SU-DHL-6 (cell line): ENCODE data around the gene PRPF40A.

ENCODE experiments used
- EZH2phosphoT487 ChIP-seq: fragments of 200-600 bp; sonication (generic), shearing (Covaris generic); conservative IDR thresholded peaks from 2 replicates; pipeline ENCODE4 v1.6.1; 2018; ENCODE audit warnings: mild to moderate bottlenecking, antibody characterized with exemption, low read length, moderate library complexity, mixed read lengths
- TF ChIP-seq, protein P1 (sequence below): fragments of 200-600 bp; sonication (generic); IDR thresholded peaks from one replicate; pipeline ENCODE4 v1.5.1; 2017; ENCODE audit warnings: antibody characterized with exemption, mild to moderate bottlenecking, low read length, moderate library complexity; ENCODE audit not compliant: insufficient read depth, poor library complexity, severe bottlenecking

- TF ChIP-seq, protein P1, sequence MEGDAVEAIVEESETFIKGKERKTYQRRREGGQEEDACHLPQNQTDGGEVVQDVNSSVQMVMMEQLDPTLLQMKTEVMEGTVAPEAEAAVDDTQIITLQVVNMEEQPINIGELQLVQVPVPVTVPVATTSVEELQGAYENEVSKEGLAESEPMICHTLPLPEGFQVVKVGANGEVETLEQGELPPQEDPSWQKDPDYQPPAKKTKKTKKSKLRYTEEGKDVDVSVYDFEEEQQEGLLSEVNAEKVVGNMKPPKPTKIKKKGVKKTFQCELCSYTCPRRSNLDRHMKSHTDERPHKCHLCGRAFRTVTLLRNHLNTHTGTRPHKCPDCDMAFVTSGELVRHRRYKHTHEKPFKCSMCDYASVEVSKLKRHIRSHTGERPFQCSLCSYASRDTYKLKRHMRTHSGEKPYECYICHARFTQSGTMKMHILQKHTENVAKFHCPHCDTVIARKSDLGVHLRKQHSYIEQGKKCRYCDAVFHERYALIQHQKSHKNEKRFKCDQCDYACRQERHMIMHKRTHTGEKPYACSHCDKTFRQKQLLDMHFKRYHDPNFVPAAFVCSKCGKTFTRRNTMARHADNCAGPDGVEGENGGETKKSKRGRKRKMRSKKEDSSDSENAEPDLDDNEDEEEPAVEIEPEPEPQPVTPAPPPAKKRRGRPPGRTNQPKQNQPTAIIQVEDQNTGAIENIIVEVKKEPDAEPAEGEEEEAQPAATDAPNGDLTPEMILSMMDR: no peak
- no peak for TF ChIP-seq EZH2phosphoT487
These were observed 99.1 kb downstream of the PRPF40A start for GRCh38 chr2:152618193-152618564.
